K562 (cell line): ENCODE results near the gene CNTN4. TPM values are rescaled to one million over a fixed set of nuclear protein-coding genes. Genes with fewer than 3 reads are reported as not detected.

Experiments
- ATAC-seq: fragments of 200-7000 bp; cut with Tn5 transposase; 3 replicates; pipeline ENCODE4 v1.9.1; 2020; ENCODE audit warnings: moderate library complexity
- BruUV-seq: library from RNA; stranded (reverse); fragments of 400-500 nt; replicated peaks from 2 replicates; lab custom pipeline; 2021; lab: Mats Ljungman, UMichigan
- CTCF ChIA-PET: fragments of 300-600 bp; formaldehyde crosslinking; extraction: SDS; loops from one replicate; lab custom pipeline; 2021; ENCODE audit warnings: low intra/inter-chr PET ratio; lab: Yijun Ruan, JAX
- POLR2A ChIA-PET: fragments of 300-600, 350-650 bp; sonication (Branson Sonifier 250); formaldehyde crosslinking; extraction: SDS; loops from one replicate; lab custom pipeline; 2021; ENCODE audit warnings: antibody characterized with exemption, inconsistent platforms; lab: Yijun Ruan, JAX
- DNase-seq, 4 experiments: peaks; one replicate each; pipeline versions ENCODE4 v3.0.0 to v3.0.0-alpha.2; 2011 to 2018; ENCODE audit warnings: low spot score in 3 of 4, mixed read lengths in 3 of 4; ENCODE audit errors: extremely low read depth in 1 of 4
- FAIRE-seq: peaks from 2 replicates; lab custom pipeline; 2011; peaks lifted over from hg19 to GRCh38; lab: Jason Lieb, UNC
- H2AFZ ChIP-seq: 2 replicates; pipeline ENCODE4 v1.6.0; 2011; ENCODE audit warnings: low read depth, low read length, control low read depth, inconsistent platforms
- H3K27ac ChIP-seq: fragments of 200-600 bp; 3 replicates; pipeline ENCODE4 v1.8.0; 2011; ENCODE audit warnings: low read depth, mild to moderate bottlenecking, control low read depth, inconsistent platforms, low read length, moderate library complexity, mixed read lengths; ENCODE audit errors: extremely low read depth
- H3K27me3 ChIP-seq, 2 experiments: fragments of 300-600 bp in 1 of 2; 2 replicates in 1 of 2; 3 replicates in 1 of 2; pipeline versions ENCODE4 v1.6.0 to v1.8.0; 2011; ENCODE audit warnings: inconsistent platforms in 2 of 2, low read length in 2 of 2, mild to moderate bottlenecking in 1 of 2, mixed read lengths in 1 of 2, moderate library complexity in 1 of 2; ENCODE audit not compliant: control insufficient read depth in 2 of 2, insufficient read depth in 2 of 2
- H3K36me3 ChIP-seq: fragments of 300-600 bp; 3 replicates; pipeline ENCODE4 v1.8.0; 2011; ENCODE audit warnings: mild to moderate bottlenecking, low read length, inconsistent platforms; ENCODE audit not compliant: control insufficient read depth, insufficient read depth
- H3K4me1 ChIP-seq, 2 experiments: fragments of 200-600 bp in 1 of 2; replicated peaks in 1 of 2; 2 replicates in 1 of 2; 3 replicates in 1 of 2; pipeline versions ENCODE4 v1.5.1 to v1.8.0; 2011; ENCODE audit warnings: inconsistent platforms in 2 of 2, low read length in 2 of 2, mild to moderate bottlenecking in 1 of 2, mixed read lengths in 1 of 2, moderate library complexity in 1 of 2; ENCODE audit not compliant: control insufficient read depth in 2 of 2, insufficient read depth in 2 of 2
- H3K4me2 ChIP-seq: 2 replicates; pipeline ENCODE4 v1.6.1; 2011; ENCODE audit warnings: low read length, control low read depth, inconsistent platforms, mixed read lengths; ENCODE audit not compliant: insufficient read depth
- H3K4me3 ChIP-seq: fragments of 200-600 bp; sonication (generic), shearing (Covaris generic); 2 replicates; pipeline ENCODE4 v1.5.1; 2016; ENCODE audit warnings: control low read depth, inconsistent platforms
- H3K79me2 ChIP-seq: fragments of 200-600 bp; 3 replicates; pipeline ENCODE4 v1.8.0; 2011; ENCODE audit warnings: low read length, inconsistent platforms; ENCODE audit not compliant: control insufficient read depth, insufficient read depth
- H3K9ac ChIP-seq, 2 experiments: 2 replicates each; pipeline versions ENCODE4 v1.6.0 to v1.6.1; 2011; ENCODE audit warnings: low read depth in 2 of 2, low read length in 2 of 2, control low read depth in 1 of 2, inconsistent platforms in 1 of 2, mild to moderate bottlenecking in 1 of 2, mixed read lengths in 1 of 2; ENCODE audit not compliant: insufficient read depth in 1 of 2
- H3K9me1 ChIP-seq: one replicate; pipeline ENCODE4 v1.6.0; 2011; ENCODE audit warnings: inconsistent platforms, mild to moderate bottlenecking, low read length, moderate library complexity; ENCODE audit not compliant: control insufficient read depth, insufficient read depth
- H3K9me3 ChIP-seq: replicated peaks from 2 replicates; pipeline ENCODE4 v1.5.1; 2011; ENCODE audit warnings: low read depth, low read length, inconsistent platforms; ENCODE audit not compliant: control insufficient read depth, insufficient read depth
- H4K20me1 ChIP-seq: replicated peaks from 2 replicates; pipeline ENCODE4 v1.6.1; 2011; ENCODE audit warnings: low read length, inconsistent platforms, mixed read lengths; ENCODE audit not compliant: control insufficient read depth, insufficient read depth
- FOXK1 ChIP-seq: sonication (generic); formaldehyde crosslinking; IDR thresholded peaks from 2 replicates; pipeline ENCODE4 v1.8.0; 2022; ENCODE audit warnings: missing genetic modification reagents, mild to moderate bottlenecking, borderline replicate concordance
- HNRNPL ChIP-seq: fragments of 200-400 bp; formaldehyde crosslinking; IDR thresholded peaks from 2 replicates; pipeline ENCODE4 v1.6.1; 2017; ENCODE audit warnings: low read depth, mild to moderate bottlenecking, low read length
- JUNB ChIP-seq: fragments of 450-650 bp; formaldehyde crosslinking; conservative IDR thresholded peaks from 2 replicates; pipeline ENCODE4 v1.4.0; 2020; ENCODE audit warnings: mild to moderate bottlenecking
- MTA3 ChIP-seq: fragments of 450-650 bp; formaldehyde crosslinking; IDR thresholded peaks from 2 replicates; pipeline ENCODE4 v1.6.1; 2017; ENCODE audit warnings: mild to moderate bottlenecking, borderline replicate concordance
- NCOA2 ChIP-seq, 2 experiments: fragments of 450-650 bp; IDR thresholded peaks; 2 replicates each; pipeline ENCODE4 v1.6.1; 2018; ENCODE audit warnings: mild to moderate bottlenecking in 2 of 2, moderate library complexity in 1 of 2; ENCODE audit not compliant: partially characterized antibody in 2 of 2
- ZBTB7A ChIP-seq: IDR thresholded peaks from 2 replicates; pipeline ENCODE4 v1.6.1; 2011; ENCODE audit warnings: low read depth, mild to moderate bottlenecking, low read length, moderate library complexity, borderline replicate concordance; ENCODE audit not compliant: control insufficient read depth
- ZNF408 ChIP-seq: fragments of 250-450 bp; sonication (Bioruptor Pico); IDR thresholded peaks from 2 replicates; pipeline ENCODE4 v1.4.0; 2020; ENCODE audit warnings: low read depth, mild to moderate bottlenecking, moderate library complexity
- ZNF507 ChIP-seq: conservative IDR thresholded peaks from 2 replicates; pipeline ENCODE4 v1.6.1; 2017; ENCODE audit warnings: missing genetic modification characterization, missing compliant biosample characterization
- ZNF655 ChIP-seq: fragments of 250-450 bp; sonication (Bioruptor Pico); IDR thresholded peaks from 2 replicates; pipeline ENCODE4 v1.5.0; 2021
- WGBS: fragments of 100-300 bp; shearing (Covaris generic); methylation state at CpG from one replicate; pipeline ENCODE4 v1.1.6; 2016; ENCODE audit warnings: low coverage, mixed read lengths; ENCODE audit not compliant: insufficient coverage; ENCODE audit errors: missing lambda C conversion rate; 5-methylcytosine and 5-hydroxymethylcytosine counted together
- in situ Hi-C: fragments of 300-500 bp; cut with MboI; formaldehyde crosslinking; loops from 4 replicates; pipeline ENCODE4 v1.15.0; 2018; ENCODE audit warnings: inconsistent platforms, mixed read lengths
- intact Hi-C: fragments of 100-400 bp; cut with micrococcal nuclease; formaldehyde crosslinking; loops from 2 replicates; pipeline ENCODE4 v1.14.2; 2022
- polyA plus RNA-seq, 8 experiments: library from polyadenylated mRNA; depleted of rRNA in 4 of 8; stranded (reverse) in 5 of 8; unstranded in 3 of 8; fragments of >200 nt; fragmentation: Nextera tagmentation in 2 of 8; fragmentation: Illumina TruSeq in 1 of 8; extraction: Ambion mirVana in 2 of 8; extraction: Trizol in 1 of 8; gene quantifications; 2 replicates each; pipeline versions ENCODE4 v1.2.1 to v1.2.3, GENCODE V29; 2011 to 2014; ENCODE audit warnings: inconsistent platforms in 1 of 8, missing spikeins in 1 of 8
- total RNA-seq, 7 experiments: library from RNA; depleted of rRNA in 6 of 7; stranded (reverse); fragments of >200 nt in 6 of 7; fragmentation: Illumina TruSeq in 2 of 7; extraction: Trizol in 2 of 7; gene quantifications; 2 replicates each; pipeline versions ENCODE4 v1.2.1 to v1.2.3, GENCODE V29; 2011 to 2021; ENCODE audit warnings: low replicate concordance in 1 of 7
- TF ChIP-seq, protein P1 (sequence below): sonication (generic); formaldehyde crosslinking; IDR thresholded peaks from 2 replicates; pipeline ENCODE4 v1.8.0; 2022; ENCODE audit warnings: mild to moderate bottlenecking, missing genetic modification reagents

CNTN4 gene
- total and polyA plus RNA-seq, 9 of the 15 experiments (the other 6 are each of a cell fraction or from before 2014, with no cell fraction given) = not detected

- H3K27me3 ChIP-seq = no peaks in the 10 kb centered on the region
- TF ChIP-seq FOXK1 = no peak
- no peak for TF ChIP-seq JUNB (CRISPR knock-in tag)
- TF ChIP-seq HNRNPL = no peak
- no peak for TF ChIP-seq MTA3
- no peak for TF ChIP-seq ZNF507 (tag)
- TF ChIP-seq, protein P1, sequence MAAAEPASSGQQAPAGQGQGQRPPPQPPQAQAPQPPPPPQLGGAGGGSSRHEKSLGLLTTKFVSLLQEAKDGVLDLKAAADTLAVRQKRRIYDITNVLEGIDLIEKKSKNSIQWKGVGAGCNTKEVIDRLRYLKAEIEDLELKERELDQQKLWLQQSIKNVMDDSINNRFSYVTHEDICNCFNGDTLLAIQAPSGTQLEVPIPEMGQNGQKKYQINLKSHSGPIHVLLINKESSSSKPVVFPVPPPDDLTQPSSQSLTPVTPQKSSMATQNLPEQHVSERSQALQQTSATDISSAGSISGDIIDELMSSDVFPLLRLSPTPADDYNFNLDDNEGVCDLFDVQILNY (CRISPR knock-in tag) = no peak
- TF ChIP-seq ZNF408 (CRISPR knock-in tag) = no peak
- TF ChIP-seq NCOA2 (IDR thresholded peaks at IDR 0.05; ENCODE audit: partially characterized antibody in 2 of 2) = no peak
- no peak for TF ChIP-seq ZBTB7A
- no peak for TF ChIP-seq ZNF655 (CRISPR knock-in tag)
- TF ChIP-seq, all 486 proteins: peak for 0
- no peak overlapping the region for H3K27ac ChIP-seq
- 0% methylated on average over 2 of the region's 2 CpGs for WGBS
- DNase-seq (no peak), FAIRE-seq (no peak), ATAC-seq (no peak)
- H3K9me3 ChIP-seq = no peaks in the 10 kb centered on the region
- H3K36me3 ChIP-seq = no peaks in the 10 kb centered on the region
- in situ Hi-C loops = no loop called here
- no peak overlapping the region for H3K4me3 ChIP-seq
- no peak overlapping the region for H2AFZ ChIP-seq
- no TSS peak for BruUV-seq
- intact Hi-C loops = no loop called here
- H3K9me1 ChIP-seq = no peaks in the 10 kb centered on the region
- H4K20me1 ChIP-seq = no peaks in the 10 kb centered on the region
- no peaks in the 10 kb centered on the region for H3K4me1 ChIP-seq
- H3K9ac ChIP-seq = no peak overlapping the region
- CTCF ChIA-PET = no interaction called here
- POLR2A ChIA-PET = no interaction called here
- no peak overlapping the region for H3K4me2 ChIP-seq
- no peaks in the 10 kb centered on the region for H3K79me2 ChIP-seq
Measured at GRCh38 chr3:2512881-2513280, 414.2 kb downstream of the CNTN4 start.
